HepG2 (cell line): Measurements from ENCODE around the gene DSEL. TPM values are rescaled to one million over a fixed set of nuclear protein-coding genes. Genes with fewer than 3 reads are reported as not detected.

Source experiments
- AKAP8 ChIP-seq: sonication (generic); formaldehyde crosslinking; IDR thresholded peaks from 2 replicates; pipeline ENCODE4 v1.5.1; 2020; ENCODE audit warnings: mild to moderate bottlenecking, missing genetic modification reagents
- ELF3 ChIP-seq: IDR thresholded peaks from 2 replicates; pipeline ENCODE4 v1.6.1; 2016; ENCODE audit warnings: missing genetic modification reagents, missing compliant biosample characterization
- ETV5 ChIP-seq: IDR thresholded peaks from 2 replicates; pipeline ENCODE4 v1.6.1; 2018; ENCODE audit warnings: missing biosample characterization, missing genetic modification reagents, inconsistent platforms, borderline replicate concordance
- FIP1L1 ChIP-seq: fragments of 200-400 bp; formaldehyde crosslinking; IDR thresholded peaks from 2 replicates; pipeline ENCODE4 v1.6.1; 2018; ENCODE audit warnings: low read depth, mild to moderate bottlenecking, low read length, moderate library complexity, borderline replicate concordance; ENCODE audit not compliant: insufficient read depth
- NR2F1 ChIP-seq, 2 experiments: fragments of 450-650 bp in 1 of 2; formaldehyde crosslinking in 1 of 2; IDR thresholded peaks; 2 replicates each; pipeline versions ENCODE4 v1.5.0 to v1.6.1; 2016 to 2020; ENCODE audit warnings: mild to moderate bottlenecking in 1 of 2, missing compliant biosample characterization in 1 of 2, missing genetic modification reagents in 1 of 2, moderate library complexity in 1 of 2
- PLSCR1 ChIP-seq: sonication (generic); formaldehyde crosslinking; IDR thresholded peaks from 2 replicates; pipeline ENCODE4 v1.5.0; 2020; ENCODE audit warnings: missing genetic modification reagents, mild to moderate bottlenecking, borderline replicate concordance
- POLR2AphosphoS5 ChIP-seq: IDR thresholded peaks from 2 replicates; pipeline ENCODE4 v1.6.1; 2012; ENCODE audit warnings: low read depth, low read length
- SAP130 ChIP-seq: IDR thresholded peaks from 2 replicates; pipeline ENCODE4 v1.6.1; 2016; ENCODE audit warnings: low read depth
- SNAPC5 ChIP-seq: sonication (generic); formaldehyde crosslinking; IDR thresholded peaks from 2 replicates; pipeline ENCODE4 v1.8.1; 2023; ENCODE audit warnings: mild to moderate bottlenecking, missing genetic modification reagents, borderline replicate concordance
- STAT5B ChIP-seq: sonication (generic); formaldehyde crosslinking; IDR thresholded peaks from 2 replicates; pipeline ENCODE4 v1.4.0; 2020; ENCODE audit warnings: missing genetic modification reagents
- TRIM24 ChIP-seq: sonication (generic); formaldehyde crosslinking; IDR thresholded peaks from 2 replicates; pipeline ENCODE4 v1.8.0; 2022; ENCODE audit warnings: mild to moderate bottlenecking, missing genetic modification reagents
- ZBTB7B ChIP-seq: sonication (generic); formaldehyde crosslinking; IDR thresholded peaks from 2 replicates; pipeline ENCODE4 v1.4.0; 2020; ENCODE audit warnings: missing genetic modification reagents
- ZFP82 ChIP-seq: sonication (generic); formaldehyde crosslinking; IDR thresholded peaks from 2 replicates; pipeline ENCODE4 v1.5.1; 2020; ENCODE audit warnings: mild to moderate bottlenecking, missing genetic modification reagents, borderline replicate concordance
- ZNF350 ChIP-seq: sonication (generic); formaldehyde crosslinking; IDR thresholded peaks from 2 replicates; pipeline ENCODE4 v1.4.0; 2020; ENCODE audit warnings: mild to moderate bottlenecking, low read depth, missing genetic modification reagents, borderline replicate concordance
- ZNF503 ChIP-seq: sonication (generic); formaldehyde crosslinking; IDR thresholded peaks from 2 replicates; pipeline ENCODE4 v1.4.0; 2020; ENCODE audit warnings: missing genetic modification reagents
- ZNF572 ChIP-seq: sonication (generic); formaldehyde crosslinking; IDR thresholded peaks from 2 replicates; pipeline ENCODE4 v1.5.1; 2020; ENCODE audit warnings: mild to moderate bottlenecking, missing genetic modification reagents
- ZNF670 ChIP-seq: sonication (generic); formaldehyde crosslinking; IDR thresholded peaks from 2 replicates; pipeline ENCODE4 v1.8.0; 2022; ENCODE audit warnings: mild to moderate bottlenecking, missing genetic modification reagents, borderline replicate concordance
- ZNF691 ChIP-seq: sonication (generic); formaldehyde crosslinking; IDR thresholded peaks from 2 replicates; pipeline ENCODE4 v1.4.0; 2020; ENCODE audit warnings: missing genetic modification reagents, low read depth, mild to moderate bottlenecking, borderline replicate concordance
- polyA plus RNA-seq, 8 experiments: library from polyadenylated mRNA; depleted of rRNA in 3 of 8; stranded (reverse) in 7 of 8; unstranded in 1 of 8; fragments of >200 nt; fragmentation: Illumina TruSeq in 4 of 8; extraction: Trizol in 4 of 8; gene quantifications; 2 replicates each; pipeline versions ENCODE4 v1.2.1 to v1.2.3, GENCODE V29; 2011 to 2016; ENCODE audit warnings: low read depth in 4 of 8, missing spikeins in 1 of 8, mixed read lengths in 1 of 8; ENCODE audit not compliant: insufficient read depth in 1 of 8
- total RNA-seq, 5 experiments: library from RNA; depleted of rRNA; stranded (reverse); fragments of >200 nt; fragmentation: Illumina TruSeq; extraction: Trizol; gene quantifications; 2 replicates each; pipeline ENCODE4 v1.2.3, GENCODE V29; 2016; ENCODE audit warnings: low read depth in 1 of 5
- TF ChIP-seq, protein P1 (sequence below): IDR thresholded peaks from 2 replicates; pipeline ENCODE4 v1.6.1; 2016
- TF ChIP-seq, protein P2 (sequence below): sonication (generic); formaldehyde crosslinking; IDR thresholded peaks from 2 replicates; pipeline ENCODE4 v1.9.0; 2021; ENCODE audit warnings: missing genetic modification reagents, borderline replicate concordance
- TF ChIP-seq, protein P3 (sequence below): sonication (generic); formaldehyde crosslinking; IDR thresholded peaks from 2 replicates; pipeline ENCODE4 v1.4.0; 2020; ENCODE audit warnings: missing genetic modification reagents
- TF ChIP-seq, protein P4 (sequence below): IDR thresholded peaks from 2 replicates; pipeline ENCODE4 v1.6.1; 2016; ENCODE audit warnings: missing genetic modification reagents, missing compliant biosample characterization

Gene DSEL
- total and polyA plus RNA-seq, 2 of the 13 experiments (the other 11 are each of a cell fraction or from before 2014, with no cell fraction given) = 0.07 to 0.11 TPM

DNA sequence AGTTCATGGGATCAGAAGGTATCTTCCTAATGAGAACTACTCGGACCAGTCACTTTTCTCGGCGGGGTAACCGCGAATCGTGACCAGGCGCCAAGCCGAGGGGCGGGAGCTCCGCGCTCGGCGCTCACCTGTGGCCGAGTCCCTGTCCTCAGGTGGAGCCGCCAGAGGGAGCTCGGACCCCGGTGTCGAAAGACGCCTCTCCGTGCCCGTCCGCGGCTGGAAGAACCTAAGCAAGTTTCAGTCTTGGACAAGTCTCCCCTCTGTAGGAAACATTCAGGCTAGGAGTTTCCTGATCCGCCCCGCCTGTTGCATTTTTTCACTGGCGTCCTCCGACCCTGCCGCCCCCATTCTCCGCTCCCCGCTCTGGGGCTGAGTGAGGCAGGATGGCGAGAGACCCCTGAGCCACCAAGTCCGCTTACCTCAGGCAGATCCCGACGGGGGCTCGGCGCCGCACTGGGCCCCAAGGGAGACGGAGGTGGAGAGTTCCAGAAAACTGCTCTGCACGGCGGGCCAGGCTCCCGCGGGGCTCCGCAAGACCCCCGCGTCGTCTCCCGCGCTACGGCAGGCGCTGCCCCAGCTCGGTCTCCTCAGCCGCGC lies 480 bp downstream of the DSEL start (continued):
- TF ChIP-seq, protein P1, sequence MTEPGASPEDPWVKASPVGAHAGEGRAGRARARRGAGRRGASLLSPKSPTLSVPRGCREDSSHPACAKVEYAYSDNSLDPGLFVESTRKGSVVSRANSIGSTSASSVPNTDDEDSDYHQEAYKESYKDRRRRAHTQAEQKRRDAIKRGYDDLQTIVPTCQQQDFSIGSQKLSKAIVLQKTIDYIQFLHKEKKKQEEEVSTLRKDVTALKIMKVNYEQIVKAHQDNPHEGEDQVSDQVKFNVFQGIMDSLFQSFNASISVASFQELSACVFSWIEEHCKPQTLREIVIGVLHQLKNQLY (CRISPR knock-in tag) = no peak
- TF ChIP-seq SAP130 (CRISPR knock-in tag) = peak; percentile 27; the same call in 1 of the 2 replicates
- TF ChIP-seq ELF3 (CRISPR knock-in tag) = no peak
- no peak for TF ChIP-seq AKAP8
- TF ChIP-seq ZNF350 (CRISPR knock-in tag) = no peak
- TF ChIP-seq ZNF670 (CRISPR knock-in tag) = peak; percentile 55; the same call in 1 of the 2 replicates
- no peak for TF ChIP-seq ETV5 (CRISPR knock-in tag)
- TF ChIP-seq FIP1L1 = no peak
- TF ChIP-seq, protein P2, sequence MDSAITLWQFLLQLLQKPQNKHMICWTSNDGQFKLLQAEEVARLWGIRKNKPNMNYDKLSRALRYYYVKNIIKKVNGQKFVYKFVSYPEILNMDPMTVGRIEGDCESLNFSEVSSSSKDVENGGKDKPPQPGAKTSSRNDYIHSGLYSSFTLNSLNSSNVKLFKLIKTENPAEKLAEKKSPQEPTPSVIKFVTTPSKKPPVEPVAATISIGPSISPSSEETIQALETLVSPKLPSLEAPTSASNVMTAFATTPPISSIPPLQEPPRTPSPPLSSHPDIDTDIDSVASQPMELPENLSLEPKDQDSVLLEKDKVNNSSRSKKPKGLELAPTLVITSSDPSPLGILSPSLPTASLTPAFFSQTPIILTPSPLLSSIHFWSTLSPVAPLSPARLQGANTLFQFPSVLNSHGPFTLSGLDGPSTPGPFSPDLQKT (CRISPR knock-in tag) = no peak
- 0 out of 2 replicates have a peak, but pooled peaks have one; percentile 28 for TF ChIP-seq PLSCR1 (CRISPR knock-in tag)
- no peak for TF ChIP-seq STAT5B
- TF ChIP-seq POLR2AphosphoS5 = no peak
- no peak for TF ChIP-seq SNAPC5 (CRISPR knock-in tag)
- no peak for TF ChIP-seq NR2F1 (CRISPR knock-in tag; IDR thresholded peaks at IDR 0.05)
- TF ChIP-seq ZFP82 (CRISPR knock-in tag) = no peak
- no peak for TF ChIP-seq ZBTB7B
- no peak for TF ChIP-seq ZNF503 (CRISPR knock-in tag)
- TF ChIP-seq ZNF691 (CRISPR knock-in tag) = no peak
- TF ChIP-seq, protein P3, sequence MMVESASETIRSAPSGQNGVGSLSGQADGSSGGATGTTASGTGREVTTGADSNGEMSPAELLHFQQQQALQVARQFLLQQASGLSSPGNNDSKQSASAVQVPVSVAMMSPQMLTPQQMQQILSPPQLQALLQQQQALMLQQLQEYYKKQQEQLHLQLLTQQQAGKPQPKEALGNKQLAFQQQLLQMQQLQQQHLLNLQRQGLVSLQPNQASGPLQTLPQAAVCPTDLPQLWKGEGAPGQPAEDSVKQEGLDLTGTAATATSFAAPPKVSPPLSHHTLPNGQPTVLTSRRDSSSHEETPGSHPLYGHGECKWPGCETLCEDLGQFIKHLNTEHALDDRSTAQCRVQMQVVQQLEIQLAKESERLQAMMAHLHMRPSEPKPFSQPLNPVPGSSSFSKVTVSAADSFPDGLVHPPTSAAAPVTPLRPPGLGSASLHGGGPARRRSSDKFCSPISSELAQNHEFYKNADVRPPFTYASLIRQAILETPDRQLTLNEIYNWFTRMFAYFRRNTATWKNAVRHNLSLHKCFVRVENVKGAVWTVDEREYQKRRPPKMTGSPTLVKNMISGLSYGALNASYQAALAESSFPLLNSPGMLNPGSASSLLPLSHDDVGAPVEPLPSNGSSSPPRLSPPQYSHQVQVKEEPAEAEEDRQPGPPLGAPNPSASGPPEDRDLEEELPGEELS (CRISPR knock-in tag) = no peak
- TF ChIP-seq, protein P4, sequence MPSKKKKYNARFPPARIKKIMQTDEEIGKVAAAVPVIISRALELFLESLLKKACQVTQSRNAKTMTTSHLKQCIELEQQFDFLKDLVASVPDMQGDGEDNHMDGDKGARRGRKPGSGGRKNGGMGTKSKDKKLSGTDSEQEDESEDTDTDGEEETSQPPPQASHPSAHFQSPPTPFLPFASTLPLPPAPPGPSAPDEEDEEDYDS (CRISPR knock-in tag) = no peak
- TF ChIP-seq TRIM24 (CRISPR knock-in tag) = no peak
- no peak for TF ChIP-seq ZNF572 (CRISPR knock-in tag)
